Stimulated activated CD8-positive, alpha-beta memory T cell treated with anti-CD3 and anti-CD28 coated beads, Interleukin-2, amount 100 ng/mL, for 1 hour (primary cell): ENCODE data around the gene TSR3.

ENCODE experiments used
- DNase-seq, 2 donors: peaks; one replicate each; pipeline ENCODE4 v3.0.0-alpha.2; 2020; ENCODE audit warnings: low read depth in 2 of 2

TSR3 gene

DNA sequence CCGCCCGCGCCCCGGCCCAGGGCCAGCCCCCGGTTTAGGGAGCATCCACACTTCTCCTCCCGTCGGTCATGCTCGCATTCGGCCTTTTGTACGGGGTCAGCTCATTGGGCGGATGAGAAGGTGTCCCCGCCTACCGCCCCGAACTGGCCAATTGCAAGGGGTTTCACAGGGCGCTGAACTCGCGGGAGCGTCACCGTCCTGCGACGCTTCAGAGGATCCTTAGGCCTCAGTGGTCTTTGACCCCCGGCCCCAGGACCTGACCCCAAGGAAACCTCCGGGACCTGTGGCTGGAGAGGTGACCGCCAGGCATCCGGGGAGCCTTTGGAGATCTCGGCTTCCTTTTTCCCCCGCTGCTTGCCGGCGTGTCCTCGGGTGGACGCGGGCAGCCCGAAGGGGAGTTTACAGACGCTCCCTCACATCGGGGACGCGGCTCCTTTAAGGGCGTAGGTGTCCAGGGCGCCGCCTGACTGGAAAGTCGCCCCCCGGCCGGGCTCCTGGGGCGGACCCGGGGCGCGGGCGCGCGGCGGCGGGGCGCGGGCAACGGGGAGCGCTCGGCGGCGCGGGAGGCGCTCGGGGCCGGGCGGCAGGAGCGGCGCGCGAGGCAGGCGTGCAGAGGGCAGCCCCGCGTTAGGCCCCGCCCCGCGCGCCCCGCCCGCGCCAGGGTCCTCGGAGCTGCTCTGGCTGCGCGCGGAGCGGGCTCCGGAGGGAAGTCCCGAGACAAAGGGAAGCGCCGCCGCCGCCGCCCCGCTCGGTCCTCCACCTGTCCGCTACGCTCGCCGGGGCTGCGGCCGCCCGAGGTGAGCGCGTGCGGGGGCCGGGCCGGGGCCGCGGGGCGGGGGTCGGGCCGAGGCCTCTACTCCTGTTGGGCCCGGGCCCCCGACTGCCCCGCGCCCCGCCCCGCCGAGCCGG is 42.4 kb downstream of the TSR3 start, which contains the start of gene UBE2I:
UBE2I (plus strand) TSS at position 660 of the 909 bp plus-strand sequence. CDS start 4,395 bp downstream, outside the sequence.
- DNase-seq, result peak; percentile 95 to 97

DNA sequence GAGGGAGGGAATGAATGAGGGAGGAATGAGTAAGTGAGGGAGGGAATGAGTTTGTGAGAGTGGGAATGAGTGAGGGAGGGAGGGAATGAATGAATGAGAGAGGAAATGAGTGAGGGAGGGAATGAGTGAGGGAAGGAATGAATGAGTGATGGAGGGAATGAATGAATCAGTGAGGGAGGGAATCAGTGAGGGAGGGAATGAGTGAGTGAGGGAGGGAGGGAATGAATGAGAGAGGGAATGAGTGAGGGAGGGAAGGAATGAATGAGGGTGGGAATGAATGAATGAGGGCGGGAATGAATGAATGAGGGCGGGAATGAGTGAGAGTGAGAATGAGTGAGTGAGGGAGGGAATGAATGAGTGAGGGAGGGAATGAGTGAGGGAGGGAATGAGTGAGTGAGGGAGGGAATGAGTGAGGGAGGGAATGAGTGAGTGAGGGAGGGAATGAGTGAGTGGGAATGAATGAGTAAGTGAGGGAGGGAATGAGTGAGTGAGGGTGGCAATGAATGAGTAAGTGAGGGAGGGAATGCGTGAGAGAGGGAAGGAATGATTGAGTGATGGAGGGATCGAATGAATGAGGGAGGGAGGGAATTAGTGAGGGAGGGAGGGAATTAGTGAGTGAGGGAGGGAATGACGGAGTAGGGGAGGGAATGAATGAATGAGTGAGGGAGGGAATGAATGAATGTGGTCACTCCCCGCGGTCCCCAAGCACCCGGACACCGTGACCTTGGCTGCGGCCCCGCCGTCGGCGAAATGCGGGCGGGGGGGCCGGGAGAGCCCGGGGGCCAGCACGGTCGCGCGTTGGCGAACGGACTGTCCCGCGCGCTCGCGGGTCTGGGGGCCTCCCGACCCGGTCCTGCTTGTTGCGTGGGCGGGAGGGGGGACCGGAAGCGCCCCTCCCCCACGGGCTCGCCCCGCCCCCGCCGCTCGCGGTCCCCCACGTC is 43.4 kb downstream of the TSR3 start:
- no peak for DNase-seq

DNA sequence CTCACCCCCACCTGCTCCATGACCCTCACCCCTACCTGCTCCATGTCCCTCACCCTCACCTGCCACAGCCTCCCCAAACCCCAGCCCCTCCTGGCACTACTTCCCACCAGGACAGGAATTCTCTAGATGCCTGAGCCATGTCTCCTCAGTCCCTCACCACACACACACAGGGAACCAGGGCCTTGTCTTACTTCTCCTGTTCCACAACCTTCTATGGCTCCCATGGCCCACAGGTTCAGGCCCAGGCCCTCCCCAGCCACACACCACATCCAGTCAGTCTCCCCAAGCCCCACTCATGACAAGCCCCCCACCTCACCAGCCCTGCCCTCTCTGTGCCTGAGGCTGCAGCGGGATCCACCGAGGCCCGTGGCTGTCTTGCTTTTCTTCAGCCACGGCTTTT is 45.3 kb downstream of the TSR3 start:
- DNase-seq, result no peak

DNA sequence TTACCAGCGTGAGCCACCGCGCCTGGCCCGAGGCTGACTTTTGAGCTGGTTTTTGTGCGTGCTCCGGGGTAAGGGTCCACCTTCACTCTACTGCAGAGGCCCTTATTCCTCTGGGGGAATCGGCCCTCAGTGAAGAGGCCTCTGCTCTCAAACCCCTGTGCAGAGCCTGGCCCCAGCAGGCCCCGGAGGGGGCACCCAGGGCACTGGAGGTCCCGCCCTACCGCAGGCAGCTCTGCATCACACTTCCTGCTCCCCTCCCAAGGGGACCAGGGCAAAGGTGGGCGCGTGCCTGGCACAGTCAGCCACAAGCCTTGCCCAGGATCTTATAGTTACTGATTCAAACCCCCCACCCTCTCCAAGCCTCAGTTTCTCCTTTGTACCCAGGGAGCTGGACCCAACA is 45.9 kb downstream of the TSR3 start:
- no peak for DNase-seq

DNA sequence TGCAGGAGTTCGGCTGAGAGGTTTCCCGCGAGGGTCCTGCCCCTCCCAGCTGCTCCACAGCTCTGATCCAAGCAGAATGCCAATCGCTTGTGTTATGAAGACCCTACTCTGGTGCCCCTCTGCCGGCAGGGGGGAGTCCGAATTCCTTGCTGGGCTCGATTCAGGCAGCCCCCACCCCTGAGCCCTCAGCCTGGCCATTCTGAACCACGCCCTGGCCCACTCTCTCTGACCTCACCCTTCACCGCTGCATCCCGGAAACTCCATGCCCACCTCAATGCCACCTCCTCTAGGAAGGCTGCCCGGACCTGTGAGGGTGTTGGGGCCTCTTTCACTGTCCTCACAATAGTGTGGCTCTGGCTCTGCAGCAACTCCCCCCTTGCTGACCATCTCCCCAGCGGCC is 50.1 kb downstream of the TSR3 start:
- DNase-seq, result no peak

DNA sequence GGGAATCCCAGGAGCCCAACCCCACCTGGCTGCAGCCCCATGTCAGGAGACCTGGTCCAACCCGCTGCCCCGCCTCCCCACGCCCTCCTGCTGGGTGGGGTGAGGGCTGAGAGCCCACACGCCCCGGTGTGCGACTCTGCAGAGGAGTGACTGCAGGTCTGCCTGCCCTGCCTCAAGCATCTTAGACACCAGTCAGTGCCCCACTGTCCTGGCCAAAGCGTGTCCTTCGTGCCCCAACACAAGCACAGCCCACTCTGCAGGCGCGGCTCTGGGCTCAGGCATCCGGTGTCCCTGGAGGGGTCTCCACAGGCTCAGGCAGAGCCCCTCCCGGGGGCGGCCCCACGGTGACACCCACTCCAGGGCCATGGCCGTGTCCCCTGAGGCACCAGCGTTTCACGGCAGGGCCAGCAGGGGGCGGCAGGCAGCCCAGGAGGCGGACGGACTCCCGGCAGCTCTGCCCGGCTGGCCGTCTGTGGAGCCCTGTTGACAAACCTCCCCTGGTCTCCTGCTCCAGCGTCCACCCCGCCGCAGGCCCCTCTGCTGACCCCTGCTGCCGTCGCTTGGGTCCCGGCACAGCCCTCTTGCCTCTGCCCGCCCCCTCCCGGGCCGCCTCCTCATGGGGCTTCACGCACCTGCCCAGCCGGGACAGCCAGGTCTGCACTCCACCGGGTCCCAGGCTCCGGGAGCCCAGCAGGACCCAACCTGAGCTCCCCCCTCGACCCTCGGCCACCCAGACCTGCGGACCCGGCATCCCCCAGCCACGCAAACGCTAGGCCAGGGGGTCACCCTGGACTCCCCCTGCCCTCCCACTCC is 50.8 kb downstream of the TSR3 start:
- peak; percentile 45 to 55 for DNase-seq

DNA sequence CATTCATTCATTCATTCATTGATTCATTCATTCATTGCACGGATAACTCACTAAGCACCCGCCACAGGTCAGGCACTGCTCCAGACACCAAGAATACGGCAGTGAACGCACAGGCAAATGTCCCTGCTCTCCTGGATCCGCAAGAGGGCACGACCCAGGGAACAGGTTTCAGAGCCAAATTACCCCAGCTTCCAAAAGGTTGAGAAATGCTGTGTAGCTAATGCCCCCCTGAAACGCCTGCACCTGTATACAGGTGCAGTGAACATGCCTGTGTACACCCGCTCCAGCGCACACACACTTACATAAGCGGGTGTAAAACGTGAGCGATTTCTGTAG is 51.8 kb downstream of the TSR3 start:
- DNase-seq, result no peak
